ENCODE data around the gene GPC1. TPM values are rescaled to one million over a fixed set of nuclear protein-coding genes. Genes with fewer than 3 reads are reported as not detected.

Gene GPC1
- total and polyA plus RNA-seq, 2 donors (not counting 3 experiments of a cell fraction or from before 2014, with no cell fraction given), result 9.6 to 31.1 TPM

DNA sequence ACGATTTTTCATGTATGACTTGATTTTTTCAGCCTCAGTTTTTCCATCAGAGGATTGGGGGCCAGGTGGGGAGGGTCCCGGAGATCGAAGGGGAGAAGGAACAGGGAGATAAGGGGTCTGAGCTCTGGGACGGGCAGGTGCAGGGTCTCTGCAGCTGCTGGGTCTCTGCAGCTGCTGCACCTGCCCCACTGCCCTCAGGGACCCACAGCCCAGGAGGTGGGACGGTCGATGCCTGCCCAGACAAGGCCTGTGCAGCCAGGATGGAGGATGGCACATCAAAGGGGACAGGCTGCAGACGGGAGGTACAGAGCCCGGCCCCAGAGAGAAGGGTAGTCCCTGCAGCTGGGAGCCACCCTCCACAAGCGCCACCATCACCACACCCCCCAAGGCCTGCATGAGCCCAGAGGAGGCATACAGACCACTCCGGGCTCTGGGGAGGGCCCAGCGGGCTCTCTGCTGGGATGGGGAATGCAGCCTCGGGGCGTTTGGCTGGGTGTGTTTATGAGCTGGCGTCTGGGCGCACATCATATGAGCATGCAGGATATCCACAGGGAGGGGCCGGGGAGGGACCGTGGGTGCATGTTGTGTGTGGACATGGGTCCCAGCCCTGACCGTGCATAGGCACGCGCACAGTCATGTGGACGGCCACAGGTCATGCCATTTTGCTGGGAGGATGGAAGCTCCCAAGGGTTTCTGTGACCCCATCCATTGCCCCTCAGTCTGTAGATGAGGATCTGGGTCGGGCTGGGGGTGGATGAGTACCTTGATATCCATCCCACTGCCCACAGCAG lies 34.9 kb upstream of the GPC1 start:
- Histone ChIP-seq H3K27me3 (ENCODE audit: control insufficient read depth in 2 of 2, insufficient read depth in 2 of 2, low read length in 2 of 2) (no peaks in the 10 kb centered on the region), H3K36me3 (ENCODE audit: control insufficient read depth in 2 of 2, extremely low read depth in 1 of 2, insufficient read depth in 2 of 2, low read length in 2 of 2) (no peaks in the 10 kb centered on the region), H3K9me3 (replicated peaks; ENCODE audit: control insufficient read depth, insufficient read depth, low read length) (no peaks in the 10 kb centered on the region), H2AFZ (ENCODE audit: low read depth, low read length) (no peak overlapping the region), H3K27ac (ENCODE audit: insufficient read depth, low read depth, low read length) (no peak overlapping the region), H3K9me1 (replicated peaks; ENCODE audit: control insufficient read depth, extremely low read depth, insufficient read depth, low read length) (no peaks in the 10 kb centered on the region), H3K9ac (replicated peaks; ENCODE audit: extremely low read depth, insufficient read depth, low read length) (no peak overlapping the region), H3K4me1 (ENCODE audit: control insufficient read depth, extremely low read depth, insufficient read depth, low read length) (no peaks in the 10 kb centered on the region), H3K79me2 (ENCODE audit: control insufficient read depth, insufficient read depth, low read length) (no peaks in the 10 kb centered on the region), H3K4me2 (ENCODE audit: insufficient read depth, low read length) (no peak overlapping the region), H4K20me1 (replicated peaks; ENCODE audit: control insufficient read depth, extremely low read depth, insufficient read depth, low read length) (no peaks in the 10 kb centered on the region), H3K4me3 (replicated peaks in 1 of 3; ENCODE audit: insufficient read depth in 1 of 3, low read depth in 1 of 3, low read length in 3 of 3) (no peak overlapping the region)
- ChIA-PET CTCF (no interaction called here), POLR2A (no interaction called here)
- FAIRE-seq, result no peak
- TF ChIP-seq MYC (IDR thresholded peaks at IDR 0.05; ENCODE audit: low read depth, low read length) (no peak), POLR2AphosphoS5 (IDR thresholded peaks at IDR 0.05; ENCODE audit: insufficient read depth, low read depth, low read length) (no peak), JUN (IDR thresholded peaks at IDR 0.05; ENCODE audit: borderline replicate concordance, insufficient read depth, insufficient read length, low read depth) (no peak), FOS (IDR thresholded peaks at IDR 0.05; ENCODE audit: borderline replicate concordance, insufficient read depth, low read length) (no peak), GATA2 (IDR thresholded peaks at IDR 0.05; ENCODE audit: insufficient read depth, insufficient read length, low read depth, low read length) (no peak), EZH2 (IDR thresholded peaks at IDR 0.05; ENCODE audit: borderline replicate concordance, low read depth, low read length, severe bottlenecking) (no peak), POLR2A (IDR thresholded peaks at IDR 0.05; ENCODE audit: low read depth, low read length) (no peak)
- TF ChIP-seq, protein P1, sequence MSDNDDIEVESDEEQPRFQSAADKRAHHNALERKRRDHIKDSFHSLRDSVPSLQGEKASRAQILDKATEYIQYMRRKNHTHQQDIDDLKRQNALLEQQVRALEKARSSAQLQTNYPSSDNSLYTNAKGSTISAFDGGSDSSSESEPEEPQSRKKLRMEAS (IDR thresholded peaks at IDR 0.05; ENCODE audit: insufficient read depth, insufficient read length), result no peak
- TF ChIP-seq, protein P2, sequence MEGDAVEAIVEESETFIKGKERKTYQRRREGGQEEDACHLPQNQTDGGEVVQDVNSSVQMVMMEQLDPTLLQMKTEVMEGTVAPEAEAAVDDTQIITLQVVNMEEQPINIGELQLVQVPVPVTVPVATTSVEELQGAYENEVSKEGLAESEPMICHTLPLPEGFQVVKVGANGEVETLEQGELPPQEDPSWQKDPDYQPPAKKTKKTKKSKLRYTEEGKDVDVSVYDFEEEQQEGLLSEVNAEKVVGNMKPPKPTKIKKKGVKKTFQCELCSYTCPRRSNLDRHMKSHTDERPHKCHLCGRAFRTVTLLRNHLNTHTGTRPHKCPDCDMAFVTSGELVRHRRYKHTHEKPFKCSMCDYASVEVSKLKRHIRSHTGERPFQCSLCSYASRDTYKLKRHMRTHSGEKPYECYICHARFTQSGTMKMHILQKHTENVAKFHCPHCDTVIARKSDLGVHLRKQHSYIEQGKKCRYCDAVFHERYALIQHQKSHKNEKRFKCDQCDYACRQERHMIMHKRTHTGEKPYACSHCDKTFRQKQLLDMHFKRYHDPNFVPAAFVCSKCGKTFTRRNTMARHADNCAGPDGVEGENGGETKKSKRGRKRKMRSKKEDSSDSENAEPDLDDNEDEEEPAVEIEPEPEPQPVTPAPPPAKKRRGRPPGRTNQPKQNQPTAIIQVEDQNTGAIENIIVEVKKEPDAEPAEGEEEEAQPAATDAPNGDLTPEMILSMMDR (IDR thresholded peaks at IDR 0.05; ENCODE audit: extremely low read depth in 1 of 2, insufficient read depth in 1 of 2, low read depth in 1 of 2, low read length in 2 of 2), result no peak
- dilution Hi-C loops (cut with MboI; ENCODE audit: extremely low pct_ligation_motif_present, low sequenced_read_pairs), result no loop called here
- no peak for DNase-seq (ENCODE audit: low read depth, low spot score)
- intact Hi-C loops (cut with micrococcal nuclease), result no loop called here
- no TSS peak for BruUV-seq (replicated peaks)
